NOMO-1 treated with DMSO at 0.1 percent for 48 hours (cell line): ENCODE data around the gene HES3.
A peak's percentile ranks its signal among the peaks of the same experiment; 100 is the strongest.

Experiments used
- DNase-seq: peaks from one replicate; lab custom pipeline; 2025; ENCODE audit not compliant: unreplicated experiment; lab: John Stamatoyannopoulos, UW

HES3 gene

GRCh38 chr1:6245086-6245868, 1.3 kb downstream of the HES3 start:
- DNase-seq = peak; percentile 75

DNA sequence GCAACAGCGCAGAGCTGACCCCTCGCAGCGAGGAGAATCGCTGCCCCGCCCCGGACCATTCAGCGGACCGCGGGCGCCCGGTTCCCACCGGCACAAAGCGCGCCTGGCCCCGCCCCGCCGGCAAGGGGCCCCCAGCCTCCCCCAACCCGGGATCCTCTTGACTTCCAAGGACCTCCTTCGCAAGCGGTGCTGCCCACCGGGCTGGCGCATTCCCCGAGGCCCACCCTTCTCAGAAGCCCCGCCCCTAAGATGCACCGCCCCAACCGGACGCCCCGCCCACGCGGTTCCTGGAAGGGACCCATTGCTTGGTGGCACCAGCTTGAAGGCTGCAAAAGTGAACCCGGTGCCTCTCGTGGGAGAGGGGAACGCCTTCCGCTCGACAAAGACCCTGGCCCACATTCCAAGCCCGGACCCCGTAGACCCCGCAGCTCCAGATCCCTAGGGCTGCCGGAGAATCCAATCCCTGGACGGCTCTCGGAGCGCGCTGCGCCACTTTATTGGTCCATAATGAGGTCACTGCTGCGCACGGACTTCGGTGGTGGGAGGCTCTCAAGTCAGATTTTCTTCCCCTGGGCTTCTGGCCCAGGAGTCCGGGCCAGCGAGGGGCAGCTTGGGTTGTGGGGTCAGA, 2.0 kb downstream of the HES3 start:
- no peak for DNase-seq

DNA sequence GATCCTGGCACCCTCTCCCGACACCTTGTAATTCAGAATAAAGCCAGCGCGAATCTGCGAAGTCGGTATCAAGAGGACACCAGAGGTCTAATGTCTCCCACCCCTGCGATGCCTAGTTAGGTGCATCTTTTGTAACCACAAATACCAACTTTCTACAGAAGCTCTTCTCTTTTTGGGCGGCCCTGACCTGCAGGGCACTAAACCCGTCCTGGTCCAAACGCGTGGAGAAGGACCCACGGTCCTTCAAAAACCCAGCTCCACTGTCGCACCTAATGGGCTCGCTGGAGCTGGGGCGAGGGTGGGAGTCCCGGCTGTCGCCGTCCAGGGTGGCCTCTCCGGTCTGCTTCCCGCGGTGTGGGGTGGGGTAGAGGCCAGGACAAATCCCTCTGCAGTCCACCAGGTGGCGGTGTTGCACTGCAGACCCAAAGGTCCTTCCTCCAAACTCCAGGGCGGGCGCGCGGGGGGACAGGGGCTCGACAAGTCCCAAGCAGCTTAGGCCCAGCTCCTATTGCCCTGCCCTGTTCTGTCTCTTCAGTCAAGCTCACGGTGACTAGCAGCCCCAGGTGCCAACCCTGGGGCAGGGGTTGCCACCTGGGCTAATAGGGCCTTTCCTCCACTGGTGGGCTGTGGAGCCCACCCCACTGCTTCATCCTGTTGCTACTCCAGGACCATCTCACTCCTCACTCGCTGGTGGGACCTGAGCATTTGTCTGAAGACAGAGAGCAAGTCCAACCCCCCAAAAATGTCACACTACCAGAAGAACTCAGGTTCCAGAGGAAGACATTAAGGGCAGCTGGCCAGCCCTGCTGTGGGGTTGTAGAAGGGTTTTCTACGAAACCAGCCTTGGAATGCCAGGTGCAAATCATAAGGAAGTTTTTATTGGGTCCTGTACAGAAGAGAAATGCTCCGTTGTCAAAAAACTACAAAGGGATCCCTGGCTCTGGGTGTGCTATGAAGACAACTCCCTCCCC, 2.8 kb downstream of the HES3 start:
- peak; percentile 57 for DNase-seq

DNA sequence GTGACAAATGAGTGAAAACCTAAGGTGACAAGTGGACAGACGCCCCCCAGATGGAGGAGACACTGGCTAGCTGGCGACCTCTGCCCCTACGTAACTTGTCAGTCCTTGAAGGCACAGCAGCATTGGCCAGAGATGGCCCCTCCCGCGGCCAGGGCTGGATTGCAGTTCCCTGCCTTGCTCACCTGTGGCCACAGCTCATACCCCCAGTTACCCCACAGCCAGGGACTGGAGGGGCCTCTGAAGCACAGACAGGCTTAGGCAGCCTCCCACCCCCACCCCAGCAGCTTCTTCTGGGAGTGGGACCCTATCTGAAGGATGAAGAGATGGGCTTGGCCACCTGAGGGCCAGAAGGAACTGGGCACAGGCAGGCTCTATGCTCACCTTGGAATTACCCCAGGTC, 3.7 kb downstream of the HES3 start:
- no peak for DNase-seq

DNA sequence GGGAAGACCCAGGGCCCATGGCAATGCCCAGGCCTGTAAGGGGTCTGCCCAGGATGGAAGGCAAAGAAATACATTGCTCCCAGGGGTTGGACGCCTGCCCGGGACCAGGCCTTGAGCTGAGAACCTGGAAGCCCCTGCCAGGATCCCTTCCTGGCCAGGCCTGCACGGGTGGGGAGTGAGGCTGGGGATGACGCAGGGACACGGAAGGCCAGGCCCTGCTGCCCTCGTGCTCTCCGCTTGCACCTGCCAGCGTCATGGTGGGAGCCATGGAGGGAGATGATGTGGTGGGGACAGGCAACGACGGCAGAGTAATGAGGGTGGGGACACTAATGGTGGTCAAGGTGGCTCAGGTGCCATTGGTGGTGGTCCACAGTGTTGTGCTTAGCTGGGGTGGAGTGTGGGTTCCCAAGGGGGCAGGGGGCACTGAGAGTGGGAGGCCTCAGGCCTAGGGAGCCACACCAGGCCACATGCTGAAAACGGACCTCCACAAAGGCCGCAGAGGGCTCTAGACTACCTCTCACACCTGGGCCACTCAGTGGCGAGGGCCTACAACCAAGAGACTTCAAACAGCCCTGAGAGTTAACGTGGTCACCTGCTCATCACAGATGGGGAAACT, 4.3 kb downstream of the HES3 start:
- no peak for DNase-seq

GRCh38 chr1:6248932-6249738, 5.2 kb downstream of the HES3 start:
- no peak for DNase-seq

DNA sequence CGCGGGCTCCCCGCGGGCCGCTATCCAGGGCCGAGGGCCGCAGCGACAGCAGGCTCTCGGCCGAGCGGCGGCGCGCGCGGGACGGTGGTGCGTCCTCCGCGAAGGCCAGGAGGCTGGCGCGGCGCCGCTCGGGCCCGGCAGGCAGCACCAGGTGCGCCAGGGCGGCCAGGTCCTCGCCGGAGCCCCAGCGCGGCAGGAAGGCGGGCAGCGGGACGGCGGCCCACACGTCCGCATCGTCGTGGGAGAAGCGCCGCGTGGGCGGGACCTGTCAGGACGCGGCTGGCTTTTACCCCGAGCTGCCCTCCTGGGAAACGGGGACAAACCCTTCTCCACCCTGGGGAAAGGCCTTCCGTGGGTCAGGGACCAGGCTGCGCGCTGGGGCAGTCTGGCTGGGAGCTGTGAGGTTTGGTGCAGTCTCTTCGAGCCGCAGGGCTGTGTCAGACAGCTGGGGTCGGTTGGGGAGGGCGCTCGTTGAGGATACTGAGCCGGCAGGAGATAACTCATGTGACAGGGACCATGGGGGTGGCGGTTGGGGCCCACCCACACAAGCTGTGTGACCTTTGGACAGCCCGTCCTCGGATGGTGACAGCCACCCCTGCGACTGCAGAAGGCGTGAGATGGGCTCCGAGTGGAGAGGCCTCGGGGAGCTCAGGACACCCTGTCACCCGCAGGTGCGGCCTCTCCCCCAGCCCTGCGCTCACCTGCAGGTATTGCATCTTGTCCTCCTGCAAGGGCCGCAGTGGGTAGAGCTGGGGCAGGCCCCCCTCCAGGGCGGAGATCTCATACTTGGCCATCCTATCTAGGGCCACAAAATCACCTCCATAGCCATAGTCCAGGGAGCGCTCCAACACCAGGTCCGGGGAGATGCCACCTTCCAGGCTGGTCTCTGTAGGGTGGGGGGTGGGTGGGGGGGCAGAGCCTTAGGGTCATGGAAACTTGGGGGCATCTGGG, 6.0 kb downstream of the HES3 start:
- no peak for DNase-seq

DNA sequence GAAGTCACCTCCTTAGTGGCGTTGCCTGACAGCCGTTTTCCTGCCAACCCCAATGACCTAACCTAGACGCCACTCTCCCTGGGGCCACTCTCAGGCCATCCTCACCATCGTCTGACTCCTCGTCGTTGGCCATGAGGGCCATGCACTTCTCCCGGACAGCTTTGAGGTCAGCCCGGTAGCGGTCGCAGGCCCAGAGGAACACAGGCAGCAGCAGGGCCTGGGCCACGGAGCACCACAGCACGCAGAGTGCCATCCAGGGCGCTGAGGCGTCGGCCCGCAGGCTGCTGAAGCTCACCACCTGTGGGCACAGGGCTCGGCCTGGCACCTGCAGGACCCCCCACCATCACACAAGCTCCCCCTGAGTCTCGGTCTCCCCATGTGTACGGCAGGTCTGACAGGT, 7.3 kb downstream of the HES3 start:
- no peak for DNase-seq

GRCh38 chr1:6251681-6252373, 7.8 kb downstream of the HES3 start:
- no peak for DNase-seq

DNA sequence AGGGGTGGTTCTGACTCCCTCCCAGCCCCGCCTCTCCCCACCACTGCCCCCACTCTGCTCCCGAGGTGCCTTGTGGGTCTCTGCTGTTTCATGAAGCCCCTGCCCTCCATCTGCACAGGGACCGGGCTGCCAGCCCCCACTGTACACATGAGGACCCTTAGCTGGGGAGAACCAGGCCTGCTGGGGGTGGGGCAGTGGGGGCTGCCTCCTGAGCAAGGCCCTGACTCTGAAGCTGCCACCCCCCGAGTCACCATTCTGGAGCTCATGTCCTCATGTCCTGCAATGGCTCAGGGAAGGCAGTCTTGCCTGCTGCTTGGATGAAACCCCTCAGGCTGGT, 8.4 kb downstream of the HES3 start:
- DNase-seq = no peak

DNA sequence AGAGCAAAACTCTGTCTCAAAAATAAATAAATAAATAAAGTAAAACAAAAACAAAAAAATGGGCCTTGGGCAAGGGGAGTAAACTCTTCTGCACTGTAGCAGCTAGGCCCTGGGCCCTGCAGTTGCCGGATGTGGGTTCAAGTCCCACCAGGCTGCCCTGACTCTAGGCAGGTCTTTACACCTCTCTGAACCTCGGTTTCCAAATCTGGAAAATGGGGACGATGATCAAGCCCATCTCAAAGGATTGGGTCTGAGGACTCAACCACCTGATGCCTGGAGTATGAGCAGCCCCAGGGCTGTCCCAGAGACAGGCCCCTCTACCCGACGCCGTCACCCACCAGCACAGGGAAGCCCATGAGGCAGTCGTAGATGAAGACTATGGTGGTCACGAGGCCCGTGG, 9.4 kb downstream of the HES3 start:
- no peak for DNase-seq

- no peak for DNase-seq
Measured at GRCh38 chr1:6254691-6255090, 10.7 kb downstream of the HES3 start.

GRCh38 chr1:6256645-6257044, 12.7 kb downstream of the HES3 start:
- DNase-seq = no peak

DNA sequence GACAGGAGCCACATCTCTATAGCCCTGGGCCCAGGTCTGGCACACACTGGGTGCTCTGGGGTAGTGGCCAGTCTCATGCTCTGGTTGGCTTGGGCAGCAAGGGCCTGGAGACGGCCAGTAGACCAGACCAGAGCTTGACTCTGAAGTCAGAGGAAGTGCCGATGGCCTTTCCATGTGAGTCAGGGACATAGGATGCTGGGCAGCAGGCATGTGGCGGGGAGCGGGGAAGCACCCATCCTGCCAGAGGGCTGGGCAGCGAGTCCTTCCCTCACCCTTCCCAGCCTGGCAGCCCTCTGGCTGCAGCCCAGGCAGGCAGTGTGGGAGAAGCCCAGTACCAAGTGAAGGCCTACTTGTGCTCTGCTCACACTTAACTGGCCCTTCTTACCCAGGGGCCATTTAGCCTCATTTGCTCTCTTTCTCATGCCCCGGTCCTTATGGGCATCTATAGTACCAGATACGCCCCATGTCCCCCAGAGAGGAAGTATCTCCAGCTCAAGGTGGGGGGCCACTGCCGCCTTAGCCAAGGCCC, 13.6 kb downstream of the HES3 start:
- no peak for DNase-seq

DNA sequence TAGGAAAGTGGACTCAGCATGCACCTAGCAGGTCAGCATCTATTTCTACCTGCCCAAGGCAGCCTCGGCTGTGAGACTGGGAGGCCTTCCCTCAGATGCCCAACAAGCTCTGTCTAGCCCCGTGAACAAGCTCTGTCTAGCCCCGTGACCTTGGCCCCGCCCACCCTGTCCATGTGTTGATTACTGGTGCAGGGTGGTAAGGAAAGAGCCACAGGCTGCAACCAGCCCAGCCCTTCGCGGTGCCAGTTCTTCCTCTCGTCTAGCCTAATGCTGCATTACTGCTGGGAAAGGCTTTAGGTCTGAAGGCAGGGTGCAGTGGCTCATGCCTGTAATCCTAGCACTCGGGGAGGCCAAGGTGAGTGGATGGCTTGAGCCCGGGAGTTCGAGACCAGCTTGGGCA, 14.7 kb downstream of the HES3 start:
- DNase-seq = no peak

GRCh38 chr1:6259491-6260362, 15.7 kb downstream of the HES3 start:
- peak; percentile 83 for DNase-seq

GRCh38 chr1:6260433-6260934, 16.5 kb downstream of the HES3 start:
- no peak for DNase-seq
